HG02623 (cell line): Measurements from ENCODE around the gene STK39.

Source experiments
- ATAC-seq: cut with Tn5 transposase; IDR thresholded peaks from one replicate; pipeline ENCODE4 v1.9.1; 2021; ENCODE audit warnings: moderate library complexity; ENCODE audit not compliant: unreplicated experiment

STK39 gene

GRCh38 chr2:168024459-168024858, 222.9 kb downstream of the STK39 start:
- ATAC-seq = no peak

GRCh38 chr2:168021800-168022587, 225.4 kb downstream of the STK39 start:
- ATAC-seq = no peak

GRCh38 chr2:168015274-168015953, 232.0 kb downstream of the STK39 start:
- no peak for ATAC-seq

- no peak for ATAC-seq
Observed at GRCh38 chr2:168009900-168010299, 237.5 kb downstream of the STK39 start.

GRCh38 chr2:168008646-168009195, 238.7 kb downstream of the STK39 start:
- ATAC-seq = no peak

GRCh38 chr2:168006498-168006897, 240.9 kb downstream of the STK39 start:
- ATAC-seq = no peak

- ATAC-seq = no peak
Observed at GRCh38 chr2:168005586-168005985, 241.8 kb downstream of the STK39 start.

- ATAC-seq = no peak
Observed at GRCh38 chr2:168003876-168004275, 243.5 kb downstream of the STK39 start.

- ATAC-seq = no peak
Observed at GRCh38 chr2:168002021-168002553, 245.3 kb downstream of the STK39 start.

- no peak for ATAC-seq
Observed at GRCh38 chr2:167992278-167992677, 255.1 kb downstream of the STK39 start.

- no peak for ATAC-seq
Observed at GRCh38 chr2:167990062-167990461, 257.3 kb downstream of the STK39 start.

GRCh38 chr2:167988296-167988695, 259.1 kb downstream of the STK39 start:
- ATAC-seq = no peak

- ATAC-seq = no peak
Observed at GRCh38 chr2:167987558-167987957, 259.8 kb downstream of the STK39 start.

GRCh38 chr2:167987026-167987425, 260.4 kb downstream of the STK39 start:
- ATAC-seq = no peak

- no peak for ATAC-seq
Observed at GRCh38 chr2:167986223-167986622, 261.2 kb downstream of the STK39 start.

- no peak for ATAC-seq
Observed at GRCh38 chr2:167981945-167982344, 265.4 kb downstream of the STK39 start.

- no peak for ATAC-seq
Observed at GRCh38 chr2:167980439-167980838, 267.0 kb downstream of the STK39 start.

- ATAC-seq = no peak
Observed at GRCh38 chr2:167972746-167973145, 274.6 kb downstream of the STK39 start.

- no peak for ATAC-seq
Observed at GRCh38 chr2:167972020-167972419, 275.4 kb downstream of the STK39 start.

- ATAC-seq = no peak
Observed at GRCh38 chr2:167966937-167967913, 280.2 kb downstream of the STK39 start.
